Left ventricle myocardium inferior (tissue), 1 donor: ENCODE data around the gene NFAM1. TPM values are rescaled to one million over a fixed set of nuclear protein-coding genes. Genes with fewer than 3 reads are reported as not detected.
A peak's percentile ranks its signal among the peaks of the same experiment; 100 is the strongest.

Source experiments
- DNase-seq: peaks from one replicate; pipeline ENCODE4 v3.0.0-alpha.2; 2020
- H3K27ac ChIP-seq: fragments of 200-600 bp; replicated peaks from 2 replicates; pipeline ENCODE4 v1.8.0; 2021
- H3K27me3 ChIP-seq: fragments of 200-600 bp; 2 replicates; pipeline ENCODE4 v1.8.0; 2021; ENCODE audit warnings: low read depth
- H3K36me3 ChIP-seq: fragments of 200-600 bp; 2 replicates; pipeline ENCODE4 v1.8.0; 2021
- H3K4me1 ChIP-seq: fragments of 200-600 bp; 2 replicates; pipeline ENCODE4 v1.8.0; 2021
- H3K4me3 ChIP-seq: fragments of 200-600 bp; 2 replicates; pipeline ENCODE4 v1.8.0; 2021; ENCODE audit warnings: mild to moderate bottlenecking, moderate library complexity
- H3K9me3 ChIP-seq: fragments of 200-600 bp; replicated peaks from 2 replicates; pipeline ENCODE4 v1.8.0; 2021
- CTCF ChIP-seq: fragments of 200-600 bp; IDR thresholded peaks from 2 replicates; pipeline ENCODE4 v1.8.0; 2021; ENCODE audit warnings: antibody characterized with exemption, mild to moderate bottlenecking, borderline replicate concordance
- intact Hi-C: fragments of 100-400 bp; cut with micrococcal nuclease; formaldehyde crosslinking; loops from one replicate; pipeline ENCODE4 v1.11.0; 2022
- total RNA-seq: library from RNA; stranded (reverse); fragmentation: NEBNext Ultra II Directional; extraction: Animal tissue kit (Norgen Biotek cat#: 25700); gene quantifications from one replicate; pipeline ENCODE4 v1.2.1, GENCODE V29; 2021
- donor health status: DM: no; HTN: yes; CAD: no; lungs with severe emphysema.

The NFAM1 gene
- total RNA-seq, 1 donor from 2014 or later: 1.2 TPM

DNA sequence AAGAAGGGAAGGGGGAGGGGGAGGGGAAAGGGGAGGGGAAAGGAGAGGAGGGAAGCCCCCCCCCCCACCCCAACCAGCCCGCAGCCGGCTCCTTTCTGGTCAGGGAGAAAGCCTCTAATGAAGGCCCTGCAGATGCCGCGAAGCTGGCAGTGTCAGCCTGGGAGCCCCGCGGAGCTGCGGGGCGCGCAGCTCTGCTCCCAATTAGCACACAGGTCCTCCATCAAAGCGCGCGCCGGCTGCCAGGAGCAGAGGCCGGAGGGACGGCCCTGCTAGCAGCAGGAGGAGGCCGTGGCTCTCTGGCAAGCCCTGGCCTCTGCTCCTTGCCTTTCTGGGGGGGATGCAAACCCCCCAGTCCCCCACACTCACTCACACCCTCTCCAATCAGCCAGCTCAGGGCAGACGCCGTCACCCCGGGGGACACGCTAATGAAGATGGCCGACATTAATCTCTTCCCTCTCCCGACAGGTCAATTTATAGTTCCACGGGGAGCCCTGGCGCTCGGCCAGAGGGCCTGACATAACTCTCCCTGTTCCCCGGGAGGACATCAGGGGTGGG is 91.3 kb downstream of the NFAM1 start:
- no peaks in the 10 kb centered on the region for H3K36me3 ChIP-seq
- no peak for TF ChIP-seq CTCF
- H3K4me3 ChIP-seq: peak overlapping the region; percentile 34
- H3K27me3 ChIP-seq: peaks cover 59% of the 10 kb centered on the region
- H3K9me3 ChIP-seq: no peaks in the 10 kb centered on the region
- peaks cover 16% of the 10 kb centered on the region for H3K4me1 ChIP-seq
- no peak for DNase-seq
- no peak overlapping the region for H3K27ac ChIP-seq
- intact Hi-C loops: no loop called here

DNA sequence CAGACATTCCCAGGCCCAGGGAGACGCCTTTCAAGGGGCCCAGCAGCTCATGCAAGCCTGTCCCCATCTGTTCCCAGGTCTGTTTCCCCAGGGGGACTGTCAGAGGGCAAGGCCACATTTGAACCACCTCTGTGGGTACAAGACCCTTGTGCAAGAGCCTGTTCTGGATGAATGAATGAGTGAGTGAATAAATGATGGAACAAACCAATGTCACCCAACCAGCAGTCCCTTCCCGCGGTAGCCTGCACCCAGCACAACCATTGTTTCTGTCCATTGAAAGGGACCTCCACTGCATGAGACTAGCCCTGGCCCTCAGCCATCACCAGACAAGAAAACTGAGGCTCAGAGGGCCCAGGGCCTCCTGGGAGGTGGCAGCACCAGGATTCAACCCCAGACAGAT is 92.1 kb downstream of the NFAM1 start:
- Histone ChIP-seq H3K36me3 (no peaks in the 10 kb centered on the region), H3K27me3 (peaks cover 62% of the 10 kb centered on the region), H3K4me1 (peaks cover 16% of the 10 kb centered on the region), H3K27ac (no peak overlapping the region), H3K9me3 (no peaks in the 10 kb centered on the region), H3K4me3 (no peak overlapping the region)
- TF ChIP-seq CTCF: no peak
- no peak for DNase-seq
- intact Hi-C loops: no loop called here

GRCh38 chr22:42338479-42338878 is 93.7 kb downstream of the NFAM1 start:
- intact Hi-C loops: no loop called here
- H3K36me3 ChIP-seq: no peaks in the 10 kb centered on the region

GRCh38 chr22:42337356-42337755 is 94.8 kb downstream of the NFAM1 start:
- DNase-seq: no peak
- H3K4me1 ChIP-seq: peaks cover 4% of the 10 kb centered on the region
- no peaks in the 10 kb centered on the region for H3K36me3 ChIP-seq
- H3K4me3 ChIP-seq: no peak overlapping the region
- H3K9me3 ChIP-seq: no peaks in the 10 kb centered on the region
- intact Hi-C loops: no loop called here
- TF ChIP-seq CTCF: no peak
- H3K27ac ChIP-seq: no peak overlapping the region
- peaks cover 43% of the 10 kb centered on the region for H3K27me3 ChIP-seq

More at GRCh38 chr22:42338479-42338878, 93.7 kb downstream of the NFAM1 start:
- no peaks in the 10 kb centered on the region for H3K9me3 ChIP-seq
- no peak overlapping the region for H3K27ac ChIP-seq
- H3K4me1 ChIP-seq: peaks cover 9% of the 10 kb centered on the region
- H3K27me3 ChIP-seq: peaks cover 52% of the 10 kb centered on the region
- H3K4me3 ChIP-seq: no peak overlapping the region
- no peak for TF ChIP-seq CTCF
- no peak for DNase-seq

DNA sequence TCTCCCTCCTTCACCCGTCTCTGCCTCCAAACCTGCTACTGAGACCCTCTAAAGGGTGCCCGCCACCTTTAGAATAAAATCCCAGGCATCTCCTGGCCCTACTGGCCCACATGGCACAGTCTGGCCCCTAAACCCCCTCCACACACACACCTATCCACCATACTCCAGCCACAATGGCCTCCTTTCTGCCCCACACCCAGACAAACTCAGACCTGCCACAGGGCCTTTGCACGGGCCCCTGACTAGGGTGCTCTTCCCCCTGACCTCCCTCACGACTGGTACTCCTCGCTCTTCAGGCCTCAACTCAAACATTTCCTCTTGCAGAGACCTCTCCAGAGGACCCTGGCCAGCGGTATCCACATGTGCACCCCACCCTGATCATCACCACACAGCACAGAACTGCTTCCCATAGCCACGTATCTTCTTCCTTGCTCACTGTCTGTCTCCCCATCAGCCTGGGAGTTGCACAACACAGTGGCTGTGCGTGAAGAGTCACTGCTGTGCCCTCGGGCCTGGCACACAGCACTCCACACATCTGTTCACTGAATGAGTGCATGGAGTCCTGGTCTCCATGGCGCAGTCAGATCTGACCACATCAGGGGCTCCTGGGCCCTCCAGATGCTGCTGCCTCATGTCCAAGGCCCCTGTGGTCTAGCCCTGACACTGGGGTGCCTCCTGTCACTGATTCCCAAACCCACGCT is 95.5 kb downstream of the NFAM1 start:
- Histone ChIP-seq H3K27me3 (peaks cover 37% of the 10 kb centered on the region), H3K27ac (no peak overlapping the region), H3K9me3 (no peaks in the 10 kb centered on the region), H3K4me1 (peaks cover 4% of the 10 kb centered on the region), H3K36me3 (no peaks in the 10 kb centered on the region), H3K4me3 (no peak overlapping the region)
- no peak for TF ChIP-seq CTCF
- intact Hi-C loops: no loop called here
- DNase-seq: no peak
